Measurements from ENCODE around the gene WNT16. TPM values are rescaled to one million over a fixed set of nuclear protein-coding genes. Genes with fewer than 3 reads are reported as not detected.

WNT16 gene
- total RNA-seq, 2 donors from 2014 or later = 0.57 to 0.93 TPM

DNA sequence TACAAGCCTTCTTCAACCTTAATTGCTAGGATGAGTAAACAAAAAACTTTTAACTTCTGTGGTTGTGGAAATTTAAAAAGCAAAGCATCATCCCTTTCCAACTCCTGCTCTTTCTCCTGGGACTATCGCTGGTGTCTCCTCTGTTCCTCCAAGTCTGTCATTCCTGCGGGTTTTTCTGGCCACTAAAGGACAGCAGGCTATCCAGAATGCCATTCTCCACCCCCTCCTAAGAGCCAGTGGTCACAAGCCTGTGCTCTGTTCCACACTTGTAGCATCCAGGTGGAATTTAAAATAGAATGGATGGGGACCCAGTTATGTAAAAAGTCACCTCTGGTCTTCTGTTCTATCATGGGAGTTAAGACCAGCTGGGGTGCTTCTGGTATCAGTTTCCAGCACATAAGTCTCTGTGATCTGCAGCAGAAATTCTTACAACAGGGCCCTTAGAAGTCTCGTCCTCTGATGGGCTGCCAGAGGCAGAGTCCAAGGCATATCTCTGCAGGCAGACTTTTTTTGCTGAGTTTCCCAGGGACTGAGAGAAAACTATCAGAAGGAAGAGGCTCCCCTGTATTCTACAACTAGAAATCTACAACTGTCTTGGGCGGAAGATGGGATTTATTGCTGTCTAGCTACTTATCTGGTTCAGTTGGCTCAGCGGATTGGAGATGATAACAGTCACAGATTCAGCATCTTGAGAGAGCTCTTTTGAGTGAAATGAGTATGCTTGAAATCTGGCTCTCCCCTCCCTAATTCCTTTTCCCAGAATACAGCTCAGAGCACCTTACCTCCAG lies 5.1 kb upstream of the WNT16 start:
- 69 to 92% methylated on average over 3 to 5 of the region's 5 CpGs for WGBS, 2 experiments (ENCODE audit: insufficient coverage in 1 of 2, insufficient read length in 1 of 2)
- Mint-ChIP-seq H3K27ac (no peak overlapping the region), H3K36me3 (ENCODE audit: low read depth) (no peaks in the 10 kb centered on the region), H3K27me3 (ENCODE audit: insufficient read depth) (peaks cover 23% of the 10 kb centered on the region), H3K4me1 (peaks cover 32% of the 10 kb centered on the region), H3K4me3 (no peak overlapping the region), H3K9me3 (no peaks in the 10 kb centered on the region)
- no peak overlapping the region for H3K9ac ChIP-seq (ENCODE audit: extremely low read depth, low read length, poor library complexity, severe bottlenecking)
- no peak overlapping the region for H3K4me3 ChIP-seq (ENCODE audit: low read length)
- DNase-seq = no peak
- no peaks in the 10 kb centered on the region for H3K36me3 ChIP-seq (ENCODE audit: control insufficient read depth, insufficient read depth, low read length)
- peaks cover 13% of the 10 kb centered on the region for H3K27me3 ChIP-seq (ENCODE audit: control insufficient read depth, insufficient read depth, low read length, poor library complexity, severe bottlenecking)
- H3K27ac ChIP-seq (ENCODE audit: low read depth, low read length) = no peak overlapping the region
- TF ChIP-seq, protein P1, sequence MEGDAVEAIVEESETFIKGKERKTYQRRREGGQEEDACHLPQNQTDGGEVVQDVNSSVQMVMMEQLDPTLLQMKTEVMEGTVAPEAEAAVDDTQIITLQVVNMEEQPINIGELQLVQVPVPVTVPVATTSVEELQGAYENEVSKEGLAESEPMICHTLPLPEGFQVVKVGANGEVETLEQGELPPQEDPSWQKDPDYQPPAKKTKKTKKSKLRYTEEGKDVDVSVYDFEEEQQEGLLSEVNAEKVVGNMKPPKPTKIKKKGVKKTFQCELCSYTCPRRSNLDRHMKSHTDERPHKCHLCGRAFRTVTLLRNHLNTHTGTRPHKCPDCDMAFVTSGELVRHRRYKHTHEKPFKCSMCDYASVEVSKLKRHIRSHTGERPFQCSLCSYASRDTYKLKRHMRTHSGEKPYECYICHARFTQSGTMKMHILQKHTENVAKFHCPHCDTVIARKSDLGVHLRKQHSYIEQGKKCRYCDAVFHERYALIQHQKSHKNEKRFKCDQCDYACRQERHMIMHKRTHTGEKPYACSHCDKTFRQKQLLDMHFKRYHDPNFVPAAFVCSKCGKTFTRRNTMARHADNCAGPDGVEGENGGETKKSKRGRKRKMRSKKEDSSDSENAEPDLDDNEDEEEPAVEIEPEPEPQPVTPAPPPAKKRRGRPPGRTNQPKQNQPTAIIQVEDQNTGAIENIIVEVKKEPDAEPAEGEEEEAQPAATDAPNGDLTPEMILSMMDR (conservative IDR thresholded peaks at IDR 0.05) = no peak
- H3K9me3 ChIP-seq (ENCODE audit: control insufficient read depth, low read length) = no peaks in the 10 kb centered on the region
- H3K4me1 ChIP-seq (ENCODE audit: control insufficient read depth, insufficient read depth, low read length) = peaks cover 8% of the 10 kb centered on the region

DNA sequence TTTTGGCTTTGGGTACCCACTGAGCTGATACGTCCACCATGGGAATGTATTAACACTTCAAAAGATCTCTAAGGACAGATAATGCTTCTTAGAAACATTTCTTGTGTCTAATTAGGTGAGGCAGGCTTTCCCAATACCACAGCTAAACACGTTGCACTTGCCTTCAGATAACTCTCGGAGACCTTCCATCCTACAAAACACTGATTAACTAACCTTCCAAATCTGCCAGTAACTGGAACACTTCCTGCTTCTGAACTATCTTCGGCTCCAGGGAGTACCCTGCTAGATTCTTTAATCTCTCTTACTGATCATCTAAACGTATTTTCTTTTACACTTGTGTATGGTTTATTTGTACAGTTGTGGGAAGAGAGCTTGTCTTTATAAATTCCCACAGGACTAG lies 1.1 kb upstream of the WNT16 start:
- H3K27me3 Mint-ChIP-seq (ENCODE audit: insufficient read depth) = peaks cover 57% of the 10 kb centered on the region
- H3K36me3 ChIP-seq (ENCODE audit: control insufficient read depth, insufficient read depth, low read length) = no peaks in the 10 kb centered on the region
- no peak for DNase-seq
- no peak overlapping the region for H3K9ac ChIP-seq (ENCODE audit: extremely low read depth, low read length, poor library complexity, severe bottlenecking)
- TF ChIP-seq, protein P1 (conservative IDR thresholded peaks at IDR 0.05) = no peak
- 80 to 90% methylated on average over 3 to 5 of the region's 5 CpGs for WGBS, 2 experiments (ENCODE audit: insufficient coverage in 1 of 2, insufficient read length in 1 of 2)
- H3K36me3 Mint-ChIP-seq (ENCODE audit: low read depth) = no peaks in the 10 kb centered on the region
- H3K4me3 ChIP-seq (ENCODE audit: low read length) = no peak overlapping the region
- peaks cover 51% of the 10 kb centered on the region for H3K27me3 ChIP-seq (ENCODE audit: control insufficient read depth, insufficient read depth, low read length, poor library complexity, severe bottlenecking)
- no peaks in the 10 kb centered on the region for H3K9me3 Mint-ChIP-seq
- no peak overlapping the region for H3K4me3 Mint-ChIP-seq
- H3K9me3 ChIP-seq (ENCODE audit: control insufficient read depth, low read length) = no peaks in the 10 kb centered on the region
- no peak overlapping the region for H3K27ac ChIP-seq (ENCODE audit: low read depth, low read length)
- H3K4me1 ChIP-seq (ENCODE audit: control insufficient read depth, insufficient read depth, low read length) = peaks cover 8% of the 10 kb centered on the region
- H3K27ac Mint-ChIP-seq = no peak overlapping the region
- peaks cover 24% of the 10 kb centered on the region for H3K4me1 Mint-ChIP-seq

DNA sequence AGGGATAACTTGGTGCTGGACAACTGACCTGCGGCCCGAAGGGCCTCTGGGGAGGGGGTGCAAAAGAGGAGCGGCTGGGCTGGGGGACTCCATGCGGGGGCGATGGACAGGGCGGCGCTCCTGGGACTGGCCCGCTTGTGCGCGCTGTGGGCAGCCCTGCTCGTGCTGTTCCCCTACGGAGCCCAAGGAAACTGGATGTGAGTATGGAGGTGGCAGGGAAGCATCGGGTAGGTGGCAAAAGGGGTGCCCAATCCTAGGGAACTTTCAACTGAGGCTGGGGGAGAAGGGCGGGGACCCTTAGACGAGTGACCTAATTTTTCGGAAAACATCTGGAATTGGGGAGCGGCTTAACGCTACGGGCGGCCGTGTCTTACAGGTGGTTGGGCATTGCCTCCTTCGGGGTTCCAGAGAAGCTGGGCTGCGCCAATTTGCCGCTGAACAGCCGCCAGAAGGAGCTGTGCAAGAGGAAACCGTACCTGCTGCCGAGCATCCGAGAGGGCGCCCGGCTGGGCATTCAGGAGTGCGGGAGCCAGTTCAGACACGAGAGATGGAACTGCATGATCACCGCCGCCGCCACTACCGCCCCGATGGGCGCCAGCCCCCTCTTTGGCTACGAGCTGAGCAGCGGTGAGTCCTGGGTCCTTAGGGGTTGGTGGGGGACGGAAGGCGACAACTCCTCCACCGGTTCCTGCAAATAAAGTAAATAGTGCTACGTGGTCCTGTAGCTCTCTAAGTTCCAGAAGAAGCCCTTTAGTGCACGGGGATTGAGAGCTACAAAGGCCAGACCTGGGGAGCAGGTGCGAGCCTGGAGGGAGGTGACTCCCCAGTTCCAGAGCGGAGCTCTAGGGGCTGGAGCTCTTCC lies 622 bp downstream of the WNT16 start:
- H3K27me3 ChIP-seq (ENCODE audit: control insufficient read depth, insufficient read depth, low read length, poor library complexity, severe bottlenecking) = peaks cover 51% of the 10 kb centered on the region
- WGBS, 2 experiments (ENCODE audit: insufficient coverage in 1 of 2, insufficient read length in 1 of 2) = 20 to 22% methylated on average over 33 to 47 of the region's 47 CpGs

More for the DNA sequence above, 622 bp downstream of the WNT16 start:
- Histone ChIP-seq H3K36me3 (ENCODE audit: control insufficient read depth, insufficient read depth, low read length) (no peaks in the 10 kb centered on the region), H3K4me3 (ENCODE audit: low read length) (peak overlapping the region; percentile 83), H3K27ac (ENCODE audit: low read depth, low read length) (no peak overlapping the region), H3K9me3 (ENCODE audit: control insufficient read depth, low read length) (no peaks in the 10 kb centered on the region), H3K4me1 (ENCODE audit: control insufficient read depth, insufficient read depth, low read length) (no peaks in the 10 kb centered on the region), H3K9ac (ENCODE audit: extremely low read depth, low read length, poor library complexity, severe bottlenecking) (no peak overlapping the region)
- peak; percentile 87 for DNase-seq
- no peaks in the 10 kb centered on the region for H3K9me3 Mint-ChIP-seq
- H3K4me3 Mint-ChIP-seq = peak overlapping the region; percentile 63
- H3K27me3 Mint-ChIP-seq (ENCODE audit: insufficient read depth) = peaks cover 57% of the 10 kb centered on the region
- TF ChIP-seq, protein P1 (conservative IDR thresholded peaks at IDR 0.05) = peak; percentile 53
- peaks cover 14% of the 10 kb centered on the region for H3K4me1 Mint-ChIP-seq
- no peak overlapping the region for H3K27ac Mint-ChIP-seq
- no peaks in the 10 kb centered on the region for H3K36me3 Mint-ChIP-seq (ENCODE audit: low read depth)

Measured in endodermal cell (in vitro differentiated cells).